Testis (tissue), 2 donors: ENCODE measurements around the gene MYLK4.

Source experiments
- CTCF ChIP-seq, 3 experiments: fragments of 450-650 bp in 2 of 3; fragments of 200-600 bp in 1 of 3; sonication (generic) in 1 of 3; IDR thresholded peaks; one replicate each; pipeline ENCODE4 v1.5.1; 2016 to 2019; ENCODE audit warnings: antibody characterized with exemption in 3 of 3, mild to moderate bottlenecking in 2 of 3, moderate library complexity in 1 of 3
- POLR2A ChIP-seq: fragments of 450-650 bp; IDR thresholded peaks from one replicate; pipeline ENCODE4 v1.6.1; 2017; ENCODE audit warnings: antibody characterized with exemption, mild to moderate bottlenecking, moderate library complexity

- TF ChIP-seq CTCF (IDR thresholded peaks at IDR 0.05) = no peak
- TF ChIP-seq POLR2A = no peak
Observed at GRCh38 chr6:2771079-2771478, 20.4 kb upstream of the MYLK4 start.
